Heart left ventricle (tissue), 16 donors: Measurements from ENCODE around the gene SLC7A6OS. TPM values are rescaled to one million over a fixed set of nuclear protein-coding genes. Genes with fewer than 3 reads are reported as not detected.

Experiments used
- ATAC-seq, 4 donors: fragments of 200-7000 bp; cut with Tn5 transposase; one replicate each; pipeline ENCODE4 v1.9.1; 2020 to 2022; ENCODE audit warnings: moderate library complexity in 4 of 4, mild to moderate bottlenecking in 3 of 4, moderate number of reproducible peaks in 1 of 4
- DNase-seq, 5 donors: peaks; one replicate each; pipeline ENCODE4 v3.0.0-alpha.2; 2020
- H3K27ac ChIP-seq, 12 donors: fragments of 200-600 bp; sonication (generic) in 4 of 12; one replicate each; pipeline versions ENCODE4 v1.5.0 to v1.8.0; 2016 to 2022; ENCODE audit warnings: mild to moderate bottlenecking in 2 of 12
- H3K27me3 ChIP-seq, 9 donors: fragments of 200-600 bp; sonication (generic) in 2 of 9; one replicate each; pipeline versions ENCODE4 v1.5.1 to v1.8.0; 2016 to 2022; ENCODE audit warnings: mild to moderate bottlenecking in 3 of 9
- H3K36me3 ChIP-seq, 9 donors: fragments of 200-600 bp; sonication (generic) in 2 of 9; one replicate each; pipeline versions ENCODE4 v1.5.0 to v1.8.0; 2018 to 2022; ENCODE audit warnings: mild to moderate bottlenecking in 2 of 9
- H3K4me1 ChIP-seq, 12 donors: fragments of 200-600 bp; sonication (generic) in 4 of 12; one replicate each; pipeline versions ENCODE4 v1.5.0 to v1.8.0; 2016 to 2022; ENCODE audit warnings: mild to moderate bottlenecking in 3 of 12
- H3K4me3 ChIP-seq, 12 donors: fragments of 200-600 bp; sonication (generic) in 4 of 12; one replicate each; pipeline versions ENCODE4 v1.5.0 to v1.8.0; 2017 to 2022; ENCODE audit warnings: mild to moderate bottlenecking in 9 of 12, moderate library complexity in 4 of 12
- H3K9me3 ChIP-seq, 12 donors: fragments of 200-600 bp; sonication (generic) in 4 of 12; one replicate each; pipeline versions ENCODE4 v1.5.0 to v1.8.0; 2016 to 2022; ENCODE audit warnings: mild to moderate bottlenecking in 1 of 12
- POLR2A ChIP-seq, 2 donors: fragments of 450-650 bp; IDR thresholded peaks; one replicate each; pipeline ENCODE4 v1.6.1; 2017; ENCODE audit warnings: antibody characterized with exemption in 2 of 2, mild to moderate bottlenecking in 2 of 2, moderate library complexity in 2 of 2
- WGBS, 4 donors: extraction: QIAGEN DNeasy Blood & Tissue Kit in 2 of 4; methylation state at CpG; one replicate each; pipeline versions ENCODE4 v1.1.5 to v1.1.7; 2013 to 2018; 5-methylcytosine and 5-hydroxymethylcytosine counted together
- intact Hi-C, 10 donors: fragments of 100-400 bp; cut with DNase I; formaldehyde crosslinking; loops; one replicate each; pipeline versions ENCODE4 v1.11.1 to v1.14.2; 2022
- polyA plus RNA-seq, 2 donors: library from polyadenylated mRNA; stranded (reverse); fragments of 200-250 nt; gene quantifications; one replicate each; pipeline ENCODE4 v1.2.3, GENCODE V29; 2013
- total RNA-seq, 9 donors: library from RNA; depleted of rRNA in 2 of 9; stranded (reverse); fragments of >200 nt in 2 of 9; fragmentation: NEBNext Ultra II Directional in 3 of 9; extraction: Animal tissue kit (Norgen Biotek cat#: 25700) in 3 of 9; gene quantifications; one replicate each; pipeline versions ENCODE4 v1.1.0 to v1.2.4, GENCODE V29; 2016 to 2023
- TF ChIP-seq, protein P1 (sequence below), 12 donors: fragments of 200-600 bp; sonication (generic) in 4 of 12; IDR thresholded peaks; one replicate each; pipeline versions ENCODE4 v1.5.0 to v1.8.0; 2018 to 2022; ENCODE audit warnings: antibody characterized with exemption in 12 of 12, mild to moderate bottlenecking in 5 of 12
- donor health status: ischemic (EF 13 %, LVEDD 7.1; RV severe dilation, severe dysfunction).
- donor health status: healthy with polysubstance abuse.
- donor health status: DM: no; HTN: yes; CAD: no.
- donor health status: DM: no; HTN: no; CAD: no.
- donor health status: ischemic (EF 25% LVEDD 6.9; RV normal size, moderate dysfunction).
- donor health status: ischemic (EF 25% LVEDD 5.7; RV mildly dilated, moderate dysfunction).
- donor health status: healthy.
- donor health status: DM: yes; HTN: yes; CAD: no.
- donor health status: ischemic (EF 35%, LVEDD 5.7; RV mildly dilated, moderate dysfunction).
- donor health status: nonischemic (EF 11% LVEDD 7.7; RV severe dilation, severe dysfunction).
- donor health status: DM: yes; HTN: yes; CAD: no.
- donor health status: PGD.
- donor health status: ischemic (EF 29% LVEDD 5.4; RV normal size, mild dysfunction).
- donor health status: nonischemic (EF 23%, LVEDD 6.1; RV moderate dilation, normal function).

SLC7A6OS gene
- total and polyA plus RNA-seq, 11 donors, result 8.1 to 16.2 (median 10.0) TPM

DNA sequence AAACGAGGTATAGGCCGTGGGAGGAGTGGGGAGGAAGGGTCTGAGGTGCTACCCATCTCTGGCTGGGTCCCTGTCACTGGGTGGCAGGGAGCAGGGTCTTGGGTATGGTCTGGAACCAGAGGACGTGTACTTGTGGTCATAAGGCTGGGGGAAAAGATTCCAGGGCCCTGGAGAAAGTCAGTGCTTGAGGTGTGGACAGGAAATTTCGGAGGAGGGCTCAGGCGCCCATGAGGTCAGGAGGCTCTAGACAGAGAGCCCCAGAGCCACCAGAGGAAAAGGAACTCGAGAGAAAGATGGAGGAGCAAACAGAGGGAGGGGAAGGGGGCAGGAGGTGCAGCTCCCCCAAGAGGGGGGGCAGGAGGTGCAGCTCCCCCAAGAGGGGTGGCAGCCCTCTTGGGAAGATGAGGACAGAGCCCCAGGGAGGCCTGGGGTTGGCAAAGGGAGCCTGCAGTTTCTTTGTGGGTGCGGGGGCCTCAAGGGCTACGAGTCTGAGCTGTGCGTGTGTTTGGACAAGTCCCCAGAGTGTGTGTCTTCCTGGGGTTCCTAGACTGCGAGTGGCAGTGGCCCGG lies 47.1 kb downstream of the SLC7A6OS start:
- TF ChIP-seq, protein P1, sequence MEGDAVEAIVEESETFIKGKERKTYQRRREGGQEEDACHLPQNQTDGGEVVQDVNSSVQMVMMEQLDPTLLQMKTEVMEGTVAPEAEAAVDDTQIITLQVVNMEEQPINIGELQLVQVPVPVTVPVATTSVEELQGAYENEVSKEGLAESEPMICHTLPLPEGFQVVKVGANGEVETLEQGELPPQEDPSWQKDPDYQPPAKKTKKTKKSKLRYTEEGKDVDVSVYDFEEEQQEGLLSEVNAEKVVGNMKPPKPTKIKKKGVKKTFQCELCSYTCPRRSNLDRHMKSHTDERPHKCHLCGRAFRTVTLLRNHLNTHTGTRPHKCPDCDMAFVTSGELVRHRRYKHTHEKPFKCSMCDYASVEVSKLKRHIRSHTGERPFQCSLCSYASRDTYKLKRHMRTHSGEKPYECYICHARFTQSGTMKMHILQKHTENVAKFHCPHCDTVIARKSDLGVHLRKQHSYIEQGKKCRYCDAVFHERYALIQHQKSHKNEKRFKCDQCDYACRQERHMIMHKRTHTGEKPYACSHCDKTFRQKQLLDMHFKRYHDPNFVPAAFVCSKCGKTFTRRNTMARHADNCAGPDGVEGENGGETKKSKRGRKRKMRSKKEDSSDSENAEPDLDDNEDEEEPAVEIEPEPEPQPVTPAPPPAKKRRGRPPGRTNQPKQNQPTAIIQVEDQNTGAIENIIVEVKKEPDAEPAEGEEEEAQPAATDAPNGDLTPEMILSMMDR (IDR thresholded peaks at IDR 0.05), result no peak
- TF ChIP-seq POLR2A (IDR thresholded peaks at IDR 0.05), result no peak
- ATAC-seq, result no peak
- intact Hi-C loops, result loop anchor here (1.0 to 5.0 kb wide), 10 partner anchors 21 to 64 kb away; partner anchors contain the start of genes PRMT7 (in 9 of the 10) and SLC7A6OS (in 9 of the 10)
- no peak for DNase-seq
- Histone ChIP-seq H3K4me3 (peak overlapping the region; percentile 53 to 97 (median 90)), H3K27ac (peak overlapping the region; percentile 86 to 100 (median 98)), H3K4me1 (peaks cover 0 to 72% (median 43%) of the 10 kb centered on the region in 12 donors), H3K27me3 (no peaks in the 10 kb centered on the region), H3K9me3 (no peaks in the 10 kb centered on the region), H3K36me3 (peaks cover 0 to 37% (median 22%) of the 10 kb centered on the region in 9 donors)
- 36 to 58% (median 37%) methylated on average over 7 to 11 of the region's 11 CpGs for WGBS, 4 donors

DNA sequence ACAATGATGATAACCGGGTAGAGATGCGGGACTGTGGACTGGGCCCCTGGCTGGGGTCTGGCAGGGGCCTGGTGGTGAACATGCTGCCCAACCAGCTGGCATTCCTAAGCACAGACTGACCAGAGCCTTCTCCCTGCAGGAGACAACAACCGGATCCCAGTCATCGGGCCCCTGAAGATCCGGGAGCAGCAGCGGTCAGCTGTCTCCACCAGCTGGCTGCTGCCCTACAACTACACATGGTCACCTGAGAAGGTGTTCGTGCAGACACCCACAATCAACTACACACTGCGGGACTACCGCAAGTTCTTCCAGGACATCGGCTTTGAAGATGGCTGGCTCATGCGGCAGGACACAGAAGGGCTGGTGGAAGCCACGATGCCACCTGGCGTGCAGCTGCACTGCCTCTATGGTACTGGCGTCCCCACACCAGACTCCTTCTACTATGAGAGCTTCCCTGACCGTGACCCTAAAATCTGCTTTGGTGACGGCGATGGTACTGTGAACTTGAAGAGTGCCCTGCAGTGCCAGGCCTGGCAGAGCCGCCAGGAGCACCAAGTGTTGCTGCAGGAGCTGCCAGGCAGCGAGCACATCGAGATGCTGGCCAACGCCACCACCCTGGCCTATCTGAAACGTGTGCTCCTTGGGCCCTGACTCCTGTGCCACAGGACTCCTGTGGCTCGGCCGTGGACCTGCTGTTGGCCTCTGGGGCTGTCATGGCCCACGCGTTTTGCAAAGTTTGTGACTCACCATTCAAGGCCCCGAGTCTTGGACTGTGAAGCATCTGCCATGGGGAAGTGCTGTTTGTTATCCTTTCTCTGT lies 51.5 kb downstream of the SLC7A6OS start:
- Histone ChIP-seq H3K4me1 (peaks cover 0 to 71% (median 23%) of the 10 kb centered on the region in 12 donors), H3K27me3 (no peaks in the 10 kb centered on the region), H3K4me3 (no peak overlapping the region), H3K36me3 (peaks cover 0 to 71% (median 61%) of the 10 kb centered on the region in 9 donors), H3K27ac (peak overlapping the region in 11 of 12 donors; percentile 33 to 90 (median 70)), H3K9me3 (no peaks in the 10 kb centered on the region)
- TF ChIP-seq, protein P1 (IDR thresholded peaks at IDR 0.05), result no peak
- TF ChIP-seq POLR2A (IDR thresholded peaks at IDR 0.05), result no peak
- peak in 2 of 5 donors; percentile 55 to 69 for DNase-seq
- intact Hi-C loops, result no loop called here
- WGBS, 4 donors, result 75 to 84% (median 82%) methylated on average over 12 to 27 of the region's 27 CpGs
- ATAC-seq, result peak; percentile 8 to 28 (median 11)

DNA sequence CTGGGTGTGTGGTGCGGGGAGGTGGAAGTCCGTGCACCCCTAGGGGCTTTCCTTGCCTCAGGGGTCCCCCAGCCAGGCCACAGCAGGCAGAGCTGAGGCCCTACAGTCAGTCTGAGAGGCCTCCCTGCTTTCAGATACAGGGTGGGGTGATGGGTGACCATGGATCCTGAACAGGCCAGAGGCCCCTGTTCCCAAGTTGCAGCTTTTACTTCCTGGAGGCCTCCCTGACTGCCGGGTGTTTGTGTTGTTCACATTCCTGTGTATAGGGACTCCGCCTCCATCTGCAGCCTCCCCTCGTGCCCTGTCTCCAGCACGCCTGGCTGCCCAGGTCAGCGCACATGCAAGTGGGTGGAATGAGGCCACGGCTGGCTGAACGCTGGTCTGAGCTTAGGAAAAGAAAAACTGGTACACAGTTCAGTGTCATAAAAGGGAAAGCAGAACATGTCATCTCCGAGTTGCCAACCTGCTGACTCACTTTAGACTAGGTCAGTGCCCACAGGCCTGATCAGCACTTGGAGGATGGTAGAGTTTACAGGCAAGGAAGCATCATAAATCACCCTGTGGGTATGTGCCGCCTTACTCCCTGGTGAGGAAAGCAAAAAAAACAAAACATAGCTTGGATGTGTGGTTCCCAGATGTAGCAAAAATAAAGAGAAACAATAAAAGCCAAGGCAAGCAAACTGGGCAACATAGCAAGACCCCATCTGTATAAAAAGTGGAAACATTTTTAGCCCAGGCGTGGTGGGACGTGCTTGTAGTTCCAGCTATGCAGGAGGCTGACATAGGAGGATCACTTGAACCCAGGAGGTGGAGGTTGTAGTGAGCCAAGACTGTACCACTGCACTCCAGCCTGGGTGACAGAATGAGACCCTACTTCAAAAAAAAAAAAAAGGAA lies 52.6 kb downstream of the SLC7A6OS start:
- DNase-seq, result peak in 1 of 5 donors; percentile 52

More for the DNA sequence above, 52.6 kb downstream of the SLC7A6OS start:
- TF ChIP-seq, protein P1 (IDR thresholded peaks at IDR 0.05), result no peak
- TF ChIP-seq POLR2A (IDR thresholded peaks at IDR 0.05), result no peak
- Histone ChIP-seq H3K4me3 (no peak overlapping the region), H3K36me3 (peaks cover 0 to 81% (median 71%) of the 10 kb centered on the region in 9 donors), H3K4me1 (peaks cover 0 to 75% (median 27%) of the 10 kb centered on the region in 12 donors), H3K27ac (peak overlapping the region; percentile 9 to 90 (median 70)), H3K27me3 (no peaks in the 10 kb centered on the region), H3K9me3 (no peaks in the 10 kb centered on the region)
- WGBS, 4 donors, result 63 to 69% (median 66%) methylated on average over 13 of the region's 13 CpGs
- intact Hi-C loops, result no loop called here
- ATAC-seq, result peak; percentile 30 to 65 (median 60)
